ENCODE results near the gene PTTG1IP. TPM values are rescaled to one million over a fixed set of nuclear protein-coding genes. Genes with fewer than 3 reads are reported as not detected.

PTTG1IP gene
- total and polyA plus RNA-seq, 2 donors from 2014 or later = 187 to 378 TPM

DNA sequence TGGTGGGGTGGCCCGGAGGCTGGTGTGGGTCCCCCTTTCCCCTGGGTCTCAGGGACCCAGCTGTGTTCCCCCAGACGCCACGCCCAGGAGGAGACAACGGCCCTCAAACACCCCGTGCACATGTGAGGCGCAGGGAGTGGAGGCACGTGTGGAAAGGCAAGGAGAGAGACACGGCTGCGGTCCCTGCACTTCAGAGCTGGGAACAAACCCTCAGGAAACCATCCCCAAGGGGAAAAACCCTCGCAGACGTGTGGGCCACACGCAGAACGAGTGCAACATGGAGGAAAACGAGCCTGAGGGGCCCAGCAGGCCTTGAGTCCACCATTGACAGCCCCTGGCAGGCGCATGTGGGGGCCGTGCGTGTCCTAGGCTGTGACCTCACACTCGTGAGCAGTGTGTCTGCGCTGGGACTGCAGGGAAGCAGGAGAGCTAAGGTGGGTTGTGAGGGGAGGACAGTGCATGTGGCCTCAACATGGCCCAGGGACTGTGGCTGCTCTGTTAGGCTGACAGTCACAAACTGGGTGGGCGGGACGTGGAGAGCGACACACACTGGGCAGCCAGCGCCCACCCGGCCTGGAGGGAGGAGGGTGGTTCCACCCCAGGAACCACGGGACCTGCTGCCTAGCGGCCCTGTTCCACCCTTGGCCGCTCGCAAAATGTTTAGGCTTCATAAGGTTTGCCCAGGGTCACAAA, 27.2 kb upstream of the PTTG1IP start:
- H3K27me3 ChIP-seq (ENCODE audit: control insufficient read depth, insufficient read depth, low read length) = no peaks in the 10 kb centered on the region
- no peak for FAIRE-seq
- no peak overlapping the region for H3K9ac ChIP-seq (ENCODE audit: low read length in 3 of 3)
- no peak overlapping the region for H3K27ac ChIP-seq (ENCODE audit: low read depth in 2 of 2, low read length in 2 of 2)
- no peaks in the 10 kb centered on the region for H3K9me3 ChIP-seq (ENCODE audit: control insufficient read depth in 2 of 3, insufficient read depth in 1 of 3, low read length in 3 of 3)
- peaks cover 0 to 3% (median 2%) of the 10 kb centered on the region in 3 donors for H3K36me3 ChIP-seq (ENCODE audit: control insufficient read depth in 2 of 3, insufficient read depth in 3 of 3, low read length in 3 of 3)
- no peak overlapping the region for H3K4me3 ChIP-seq (ENCODE audit: low read length in 3 of 3)
- TF ChIP-seq, protein P1, sequence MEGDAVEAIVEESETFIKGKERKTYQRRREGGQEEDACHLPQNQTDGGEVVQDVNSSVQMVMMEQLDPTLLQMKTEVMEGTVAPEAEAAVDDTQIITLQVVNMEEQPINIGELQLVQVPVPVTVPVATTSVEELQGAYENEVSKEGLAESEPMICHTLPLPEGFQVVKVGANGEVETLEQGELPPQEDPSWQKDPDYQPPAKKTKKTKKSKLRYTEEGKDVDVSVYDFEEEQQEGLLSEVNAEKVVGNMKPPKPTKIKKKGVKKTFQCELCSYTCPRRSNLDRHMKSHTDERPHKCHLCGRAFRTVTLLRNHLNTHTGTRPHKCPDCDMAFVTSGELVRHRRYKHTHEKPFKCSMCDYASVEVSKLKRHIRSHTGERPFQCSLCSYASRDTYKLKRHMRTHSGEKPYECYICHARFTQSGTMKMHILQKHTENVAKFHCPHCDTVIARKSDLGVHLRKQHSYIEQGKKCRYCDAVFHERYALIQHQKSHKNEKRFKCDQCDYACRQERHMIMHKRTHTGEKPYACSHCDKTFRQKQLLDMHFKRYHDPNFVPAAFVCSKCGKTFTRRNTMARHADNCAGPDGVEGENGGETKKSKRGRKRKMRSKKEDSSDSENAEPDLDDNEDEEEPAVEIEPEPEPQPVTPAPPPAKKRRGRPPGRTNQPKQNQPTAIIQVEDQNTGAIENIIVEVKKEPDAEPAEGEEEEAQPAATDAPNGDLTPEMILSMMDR (IDR thresholded peaks at IDR 0.05; ENCODE audit: borderline replicate concordance, extremely low read depth, insufficient read depth) = no peak
- peak in 4 of 5 donors; percentile 44 to 68 (median 56) for DNase-seq
- intact Hi-C loops (cut with DNase I) = no loop called here
- H3K4me1 ChIP-seq (ENCODE audit: control insufficient read depth in 2 of 3, insufficient read depth in 2 of 3, low read depth in 1 of 3, low read length in 3 of 3) = peaks cover 0 to 7% (median 0%) of the 10 kb centered on the region in 3 donors

DNA sequence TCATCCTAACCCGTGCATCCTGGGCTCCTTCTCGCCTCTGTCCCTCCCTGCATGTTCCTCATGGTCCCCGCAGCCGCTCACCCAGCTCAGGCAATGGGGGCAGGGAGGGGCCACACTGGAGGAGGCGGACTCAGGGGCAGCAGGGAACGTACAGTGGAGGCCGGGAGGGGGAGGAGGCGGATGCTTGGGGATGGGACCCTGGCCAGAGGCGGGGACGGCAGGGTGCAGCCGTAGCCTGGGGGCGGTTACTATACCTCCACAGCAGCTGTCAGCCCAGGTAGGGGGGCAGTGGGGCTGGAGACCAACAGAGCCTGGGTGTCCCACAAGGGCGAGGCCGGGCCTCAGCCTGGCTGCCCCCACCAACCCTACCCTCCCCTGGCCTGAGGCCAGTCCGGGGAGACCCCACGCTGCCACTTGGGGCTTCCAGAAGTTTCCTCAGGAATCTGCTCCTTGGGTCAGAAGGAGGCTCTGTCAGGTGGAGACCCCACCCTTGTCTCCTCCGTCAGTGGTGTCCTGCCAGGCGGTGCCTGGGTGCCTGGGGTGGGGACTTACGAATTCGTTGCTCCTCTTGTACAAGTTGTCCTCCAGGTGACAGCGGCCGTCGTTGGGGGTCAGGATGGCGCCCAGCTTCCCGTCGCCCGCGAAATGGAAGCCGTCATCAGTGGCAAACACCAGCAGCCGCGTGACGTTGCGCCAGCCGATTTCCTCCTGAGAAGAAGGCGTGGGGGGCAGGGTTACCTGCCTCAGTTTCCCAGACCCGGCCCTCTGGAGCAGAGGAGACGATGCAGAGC, 26.5 kb upstream of the PTTG1IP start:
- peaks cover 0 to 7% (median 0%) of the 10 kb centered on the region in 3 donors for H3K4me1 ChIP-seq (ENCODE audit: control insufficient read depth in 2 of 3, insufficient read depth in 2 of 3, low read depth in 1 of 3, low read length in 3 of 3)
- H3K4me3 ChIP-seq (ENCODE audit: low read length in 3 of 3) = no peak overlapping the region
- no peak overlapping the region for H3K9ac ChIP-seq (ENCODE audit: low read length in 3 of 3)
- DNase-seq (peak in 2 of 5 donors; percentile 52 to 73), FAIRE-seq (no peak)
- H3K27me3 ChIP-seq (ENCODE audit: control insufficient read depth, insufficient read depth, low read length) = no peaks in the 10 kb centered on the region
- H3K36me3 ChIP-seq (ENCODE audit: control insufficient read depth in 2 of 3, insufficient read depth in 3 of 3, low read length in 3 of 3) = peaks cover 0 to 3% (median 2%) of the 10 kb centered on the region in 3 donors
- no peak overlapping the region for H3K27ac ChIP-seq (ENCODE audit: low read depth in 2 of 2, low read length in 2 of 2)
- intact Hi-C loops (cut with DNase I) = no loop called here
- TF ChIP-seq, protein P1 (IDR thresholded peaks at IDR 0.05; ENCODE audit: borderline replicate concordance, extremely low read depth, insufficient read depth) = no peak
- no peaks in the 10 kb centered on the region for H3K9me3 ChIP-seq (ENCODE audit: control insufficient read depth in 2 of 3, insufficient read depth in 1 of 3, low read length in 3 of 3)

DNA sequence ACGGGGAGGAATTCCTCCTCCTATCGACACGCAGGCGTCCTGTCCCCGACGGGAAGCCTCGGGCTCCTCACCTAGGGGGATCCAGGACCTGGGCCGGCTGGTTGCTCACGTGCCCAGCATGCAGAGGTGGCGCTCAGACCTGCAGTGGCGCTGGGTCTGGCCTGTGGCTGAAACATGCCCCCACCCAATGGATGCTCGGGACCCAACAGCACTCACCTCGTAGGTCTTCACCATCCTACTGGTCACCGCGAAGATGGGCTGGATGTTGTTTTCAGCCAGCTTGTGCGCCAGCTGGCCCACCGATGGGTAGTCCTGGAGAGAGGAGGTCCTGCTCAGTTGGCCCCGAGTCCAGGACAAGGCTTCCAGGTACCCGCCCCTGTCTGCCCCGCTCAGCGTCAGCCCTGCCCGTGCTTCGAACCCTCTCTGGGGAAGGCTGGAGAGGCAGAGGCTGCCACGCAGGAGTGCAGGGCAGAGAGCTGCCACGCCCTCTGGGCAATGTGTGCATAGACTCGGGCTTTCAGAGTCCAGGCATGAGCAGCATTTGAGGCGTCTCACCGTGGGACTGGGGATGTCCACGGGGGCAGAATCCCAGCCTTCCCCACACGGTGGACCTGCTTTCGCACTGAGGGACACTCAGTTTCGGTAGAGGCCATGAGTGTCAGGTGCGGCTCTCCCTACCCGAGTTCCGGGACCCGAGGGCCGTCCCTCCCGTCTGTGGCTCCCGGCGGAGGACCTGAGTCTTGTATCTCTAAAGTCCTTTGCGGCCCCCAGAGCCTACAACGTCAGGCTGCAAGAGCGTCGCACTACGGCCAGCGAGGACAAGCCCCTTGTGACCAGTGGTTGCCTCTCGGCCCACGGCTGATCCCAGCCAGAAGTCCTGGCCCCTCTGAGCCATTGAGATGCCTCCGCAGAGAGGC, 25.6 kb upstream of the PTTG1IP start:
- intact Hi-C loops (cut with DNase I) = no loop called here
- Histone ChIP-seq H3K4me3 (ENCODE audit: low read length in 3 of 3) (no peak overlapping the region), H3K9me3 (ENCODE audit: control insufficient read depth in 2 of 3, insufficient read depth in 1 of 3, low read length in 3 of 3) (no peaks in the 10 kb centered on the region), H3K27me3 (ENCODE audit: control insufficient read depth, insufficient read depth, low read length) (no peaks in the 10 kb centered on the region), H3K9ac (ENCODE audit: low read length in 3 of 3) (no peak overlapping the region), H3K4me1 (ENCODE audit: control insufficient read depth in 2 of 3, insufficient read depth in 2 of 3, low read depth in 1 of 3, low read length in 3 of 3) (peaks cover 0 to 7% (median 0%) of the 10 kb centered on the region in 3 donors), H3K36me3 (ENCODE audit: control insufficient read depth in 2 of 3, insufficient read depth in 3 of 3, low read length in 3 of 3) (peaks cover 0 to 3% (median 2%) of the 10 kb centered on the region in 3 donors), H3K27ac (ENCODE audit: low read depth in 2 of 2, low read length in 2 of 2) (no peak overlapping the region)
- FAIRE-seq = no peak
- peak in 1 of 5 donors; percentile 77 for DNase-seq
- TF ChIP-seq, protein P1 (IDR thresholded peaks at IDR 0.05; ENCODE audit: borderline replicate concordance, extremely low read depth, insufficient read depth) = no peak
